22Rv1 (cell line): ENCODE results near the gene SLC2A8.

Source experiments
- ZFX ChIP-seq: fragments of 450-650 bp; IDR thresholded peaks from 2 replicates; pipeline ENCODE4 v1.6.1; 2017; ENCODE audit warnings: antibody characterized with exemption, borderline replicate concordance
- TF ChIP-seq, protein P1 (sequence below): fragments of 450-650 bp; IDR thresholded peaks from 2 replicates; pipeline ENCODE4 v1.5.1; 2017; ENCODE audit warnings: mild to moderate bottlenecking

DNA sequence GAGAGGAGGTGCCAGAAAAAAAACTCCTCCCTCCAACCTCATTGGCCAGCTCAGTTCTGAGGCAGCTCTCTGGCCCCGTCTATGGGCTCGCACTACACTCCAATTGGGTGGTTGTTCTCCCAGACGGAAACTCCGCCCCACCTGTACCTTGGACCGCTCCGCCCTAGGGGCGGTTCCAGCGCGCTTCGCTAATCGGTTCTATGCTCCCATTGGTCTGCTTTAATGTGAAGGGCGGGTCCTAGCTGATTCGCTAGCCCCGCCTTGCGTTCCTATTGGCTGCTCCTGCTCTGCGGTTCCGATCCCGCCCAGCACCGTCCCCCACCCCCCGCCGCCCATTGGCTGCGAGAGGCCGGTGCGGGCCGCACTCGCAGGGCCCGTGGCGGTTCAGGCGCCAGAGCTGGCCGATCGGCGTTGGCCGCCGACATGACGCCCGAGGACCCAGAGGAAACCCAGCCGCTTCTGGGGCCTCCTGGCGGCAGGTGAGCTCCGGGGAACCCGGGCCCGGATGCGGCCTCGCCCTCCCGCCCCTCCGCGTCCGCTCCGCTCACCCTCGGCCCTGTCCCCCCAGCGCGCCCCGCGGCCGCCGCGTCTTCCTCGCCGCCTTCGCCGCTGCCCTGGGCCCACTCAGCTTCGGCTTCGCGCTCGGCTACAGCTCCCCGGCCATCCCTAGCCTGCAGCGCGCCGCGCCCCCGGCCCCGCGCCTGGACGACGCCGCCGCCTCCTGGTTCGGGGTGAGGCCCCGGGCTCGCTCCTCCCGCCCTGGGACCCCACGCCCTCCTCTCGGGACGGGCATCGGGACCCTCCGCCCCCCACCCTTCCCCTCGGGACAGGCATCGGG lies at the start of gene SLC2A8:
- TF ChIP-seq, protein P1, sequence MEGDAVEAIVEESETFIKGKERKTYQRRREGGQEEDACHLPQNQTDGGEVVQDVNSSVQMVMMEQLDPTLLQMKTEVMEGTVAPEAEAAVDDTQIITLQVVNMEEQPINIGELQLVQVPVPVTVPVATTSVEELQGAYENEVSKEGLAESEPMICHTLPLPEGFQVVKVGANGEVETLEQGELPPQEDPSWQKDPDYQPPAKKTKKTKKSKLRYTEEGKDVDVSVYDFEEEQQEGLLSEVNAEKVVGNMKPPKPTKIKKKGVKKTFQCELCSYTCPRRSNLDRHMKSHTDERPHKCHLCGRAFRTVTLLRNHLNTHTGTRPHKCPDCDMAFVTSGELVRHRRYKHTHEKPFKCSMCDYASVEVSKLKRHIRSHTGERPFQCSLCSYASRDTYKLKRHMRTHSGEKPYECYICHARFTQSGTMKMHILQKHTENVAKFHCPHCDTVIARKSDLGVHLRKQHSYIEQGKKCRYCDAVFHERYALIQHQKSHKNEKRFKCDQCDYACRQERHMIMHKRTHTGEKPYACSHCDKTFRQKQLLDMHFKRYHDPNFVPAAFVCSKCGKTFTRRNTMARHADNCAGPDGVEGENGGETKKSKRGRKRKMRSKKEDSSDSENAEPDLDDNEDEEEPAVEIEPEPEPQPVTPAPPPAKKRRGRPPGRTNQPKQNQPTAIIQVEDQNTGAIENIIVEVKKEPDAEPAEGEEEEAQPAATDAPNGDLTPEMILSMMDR: no peak
- no peak for TF ChIP-seq ZFX
